NCI-H510A (cell line): ENCODE results near the gene ELMO3.

Experiments
- DNase-seq: peaks from one replicate; lab custom pipeline; 2025; lab: John Stamatoyannopoulos, UW

ELMO3 gene

GRCh38 chr16:67199011-67199807 is at the start of gene ELMO3:
ELMO3 (plus strand) TSS chr16:67199131; CDS start chr16:67199327, 196 bp downstream.
- DNase-seq = no peak

DNA sequence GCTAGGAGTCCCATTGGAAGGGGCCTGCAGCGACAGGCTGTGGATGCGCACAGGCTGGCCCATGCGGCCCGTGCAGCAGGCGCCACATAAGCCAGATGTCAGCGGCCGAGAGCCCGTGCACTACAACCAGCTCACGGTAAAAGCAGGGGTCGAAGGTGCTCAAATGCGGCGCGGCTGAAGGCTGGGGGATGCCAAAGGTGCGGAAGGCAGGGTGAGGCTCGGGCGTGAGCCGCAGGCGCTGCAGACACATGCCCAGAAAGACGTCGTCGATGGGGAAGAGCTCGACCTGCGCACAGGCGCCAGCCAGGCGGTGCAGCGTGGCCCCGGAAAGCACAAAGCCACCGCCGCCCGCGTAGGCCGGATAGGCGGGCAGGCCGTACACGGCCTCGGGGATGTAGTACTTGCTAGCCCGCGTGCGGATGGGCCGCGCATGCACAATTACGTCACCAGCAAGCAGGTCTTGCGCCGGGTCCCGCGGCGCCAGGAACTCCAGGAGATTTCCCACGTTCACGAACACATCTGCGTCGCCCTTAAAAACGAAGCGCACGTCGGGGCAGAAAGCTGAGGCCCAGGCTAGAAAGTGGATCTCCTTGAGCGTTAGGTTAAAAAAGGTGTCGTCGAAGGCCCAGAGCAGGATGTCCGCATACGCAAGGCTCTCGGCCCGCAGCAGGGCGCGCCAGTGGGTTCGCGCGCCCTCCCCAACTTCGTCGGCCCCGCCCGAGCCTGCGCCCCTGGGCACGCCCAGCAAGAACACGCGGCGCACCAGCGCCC is 49.5 kb upstream of the ELMO3 start:
- no peak for DNase-seq

GRCh38 chr16:67150047-67150832 is 48.7 kb upstream of the ELMO3 start:
- peak; percentile 33 for DNase-seq

GRCh38 chr16:67150833-67151396 is 48.0 kb upstream of the ELMO3 start, which contains the start of gene B3GNT9:
B3GNT9 (minus strand) TSS chr16:67150998; CDS start chr16:67150485, 513 bp downstream.
- DNase-seq = peak; percentile 49

DNA sequence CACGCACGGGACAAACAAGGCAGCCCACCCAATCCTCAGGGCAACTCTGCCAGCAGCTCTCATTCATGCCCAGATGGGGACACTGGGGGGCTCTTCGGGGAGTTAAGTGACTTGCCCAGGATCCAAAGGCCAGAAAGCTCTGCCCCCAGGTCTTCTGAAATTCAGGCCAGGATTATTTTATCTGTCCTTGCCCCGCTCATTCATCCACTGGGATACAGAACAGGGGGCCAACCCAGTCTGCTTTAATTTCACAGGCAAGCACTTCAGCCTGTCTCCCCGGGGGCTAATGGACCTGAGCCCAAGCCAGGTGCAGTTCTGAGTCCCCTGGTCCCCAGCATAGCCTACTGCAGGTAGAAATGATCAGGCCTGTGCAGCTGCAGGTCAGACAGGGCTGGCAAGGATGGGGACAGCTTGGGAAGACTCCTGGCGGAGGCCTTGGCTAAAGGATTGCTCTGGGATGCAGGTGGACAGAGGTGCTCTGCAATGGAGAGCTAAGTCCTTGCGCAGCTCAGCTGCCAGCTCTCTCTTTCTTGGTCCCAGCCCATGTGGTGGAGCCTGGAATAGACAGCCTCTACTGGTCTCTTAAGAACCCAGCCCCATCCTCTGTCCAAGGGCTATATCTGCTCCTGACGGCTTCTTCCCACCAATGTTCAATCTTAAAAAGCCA is 47.4 kb upstream of the ELMO3 start:
- no peak for DNase-seq

- DNase-seq = no peak
Measured at GRCh38 chr16:67154578-67155294, 44.2 kb upstream of the ELMO3 start.

DNA sequence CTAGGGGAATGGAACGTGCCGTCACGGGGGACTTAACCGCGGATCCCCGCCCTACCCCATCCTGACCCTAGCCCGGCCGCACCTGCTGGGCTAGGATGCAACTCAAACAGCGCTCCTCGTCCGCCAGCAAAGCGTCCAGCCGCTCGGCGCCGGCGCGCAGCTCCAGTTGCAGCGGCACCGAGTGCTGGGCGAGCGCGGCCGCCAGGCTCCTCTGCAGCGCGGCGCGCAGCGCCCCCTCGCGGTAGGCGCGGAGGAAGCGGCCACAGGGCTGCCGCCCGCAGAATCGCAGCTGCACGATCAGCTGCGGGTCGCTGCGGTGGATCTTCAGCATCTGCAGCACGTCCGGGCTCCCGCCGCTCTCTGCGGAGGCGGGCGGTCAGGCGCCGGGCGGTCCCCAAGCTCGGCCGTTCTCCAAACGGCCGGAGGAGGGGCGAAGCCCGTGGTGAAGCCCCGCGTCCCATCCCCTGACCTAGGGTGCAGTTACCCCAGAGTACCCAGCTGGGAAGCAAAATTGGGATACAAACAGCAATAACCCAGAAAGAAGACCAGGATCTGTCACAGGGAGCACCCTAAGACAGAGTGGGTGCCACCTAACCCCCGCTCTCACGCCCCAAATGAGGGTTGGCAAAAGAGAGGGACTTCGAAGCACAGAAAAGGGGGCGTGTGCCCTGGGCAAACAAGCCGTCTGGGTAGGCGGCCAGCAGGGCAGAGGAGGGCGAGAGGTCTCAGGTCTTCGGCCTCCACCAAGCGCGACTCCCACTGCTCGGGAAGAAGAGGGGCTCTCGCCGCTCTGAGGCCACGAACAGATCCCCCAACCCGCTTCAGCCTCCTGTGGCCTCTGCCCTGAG is 43.4 kb upstream of the ELMO3 start:
- DNase-seq = peak; percentile 43

- DNase-seq = no peak
Measured at GRCh38 chr16:67156143-67156844, 42.6 kb upstream of the ELMO3 start.

- no peak for DNase-seq
Measured at GRCh38 chr16:67157106-67157748, 41.7 kb upstream of the ELMO3 start.

GRCh38 chr16:67157892-67158635 is 40.9 kb upstream of the ELMO3 start:
- DNase-seq = no peak

GRCh38 chr16:67158637-67159600 is 40.0 kb upstream of the ELMO3 start:
- DNase-seq = no peak

DNA sequence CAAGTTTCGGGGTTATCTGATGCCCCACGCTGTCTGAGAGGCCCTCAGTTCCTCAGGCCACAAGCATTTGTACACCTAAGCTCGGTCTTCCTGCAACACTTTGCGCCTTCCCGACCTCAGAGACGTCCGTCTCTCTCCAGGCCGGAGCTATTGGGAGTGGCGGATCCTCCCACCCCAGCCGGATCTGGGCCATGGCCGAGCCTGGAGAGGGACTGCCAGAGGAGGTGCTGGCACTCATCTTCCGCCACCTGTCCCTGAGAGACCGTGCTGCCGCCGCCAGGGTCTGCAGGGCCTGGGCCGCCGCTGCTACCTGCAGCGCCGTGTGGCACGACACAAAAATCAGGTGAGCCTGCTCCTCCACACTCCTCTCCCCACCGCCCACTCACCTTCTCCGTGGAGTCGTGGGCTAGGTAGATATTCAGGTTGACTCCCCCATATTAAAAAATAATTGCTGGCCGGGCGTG is 37.3 kb upstream of the ELMO3 start:
- DNase-seq = no peak

DNA sequence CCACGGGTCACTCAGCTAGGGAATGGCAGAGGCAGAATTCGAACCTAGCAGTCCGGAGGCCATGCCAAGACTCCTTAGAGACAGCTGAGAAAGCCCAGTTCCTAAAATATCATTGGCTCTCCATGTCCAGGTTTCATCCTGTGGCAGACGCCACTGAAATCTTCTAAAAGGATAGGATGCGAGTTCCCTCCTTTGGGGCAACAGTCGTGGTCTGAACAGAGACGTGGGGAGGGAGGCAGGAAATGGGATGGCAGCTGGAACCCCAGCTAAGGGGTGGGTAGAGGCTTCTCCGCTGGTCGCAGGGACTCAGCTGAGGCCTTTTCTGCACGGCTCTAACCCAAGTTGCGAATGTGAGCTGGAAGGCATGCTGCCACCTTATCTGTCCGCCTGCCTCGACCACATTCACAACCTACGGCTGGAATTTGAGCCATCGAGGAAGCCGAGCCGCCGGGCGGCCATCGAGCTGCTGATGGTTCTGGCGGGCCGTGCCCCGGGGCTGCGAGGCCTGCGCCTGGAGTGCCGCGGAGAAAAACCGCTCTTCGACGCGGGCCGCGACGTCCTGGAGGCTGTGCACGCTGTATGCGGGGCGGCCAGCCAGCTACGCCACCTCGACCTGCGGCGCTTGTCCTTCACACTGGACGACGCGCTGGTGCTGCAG is 36.3 kb upstream of the ELMO3 start:
- no peak for DNase-seq

- DNase-seq = no peak
Measured at GRCh38 chr16:67163164-67163998, 35.5 kb upstream of the ELMO3 start.

GRCh38 chr16:67163999-67164558 is 34.9 kb upstream of the ELMO3 start:
- DNase-seq = no peak
